Measurements from ENCODE around the gene SUCO.

DNA sequence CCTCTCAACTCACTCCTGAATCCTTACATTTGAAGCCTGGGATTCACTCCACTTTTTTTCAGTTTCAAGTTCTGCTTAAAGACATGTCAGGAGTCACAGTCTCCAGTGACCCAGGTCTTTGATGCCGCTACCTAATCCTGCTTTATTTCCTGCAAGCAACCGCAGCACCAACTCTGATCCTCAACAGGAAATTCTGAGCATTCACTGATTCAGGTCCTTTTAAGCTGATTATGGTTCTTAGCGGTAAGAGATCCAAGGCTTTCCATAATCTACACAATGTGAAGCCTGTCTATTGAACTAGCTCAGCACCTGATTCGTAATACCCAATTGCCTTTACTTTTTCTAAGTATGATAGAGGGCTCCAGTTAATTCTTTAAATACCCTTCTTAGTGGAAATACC, 45.4 kb upstream of the SUCO start:
- TF ChIP-seq, protein P1, sequence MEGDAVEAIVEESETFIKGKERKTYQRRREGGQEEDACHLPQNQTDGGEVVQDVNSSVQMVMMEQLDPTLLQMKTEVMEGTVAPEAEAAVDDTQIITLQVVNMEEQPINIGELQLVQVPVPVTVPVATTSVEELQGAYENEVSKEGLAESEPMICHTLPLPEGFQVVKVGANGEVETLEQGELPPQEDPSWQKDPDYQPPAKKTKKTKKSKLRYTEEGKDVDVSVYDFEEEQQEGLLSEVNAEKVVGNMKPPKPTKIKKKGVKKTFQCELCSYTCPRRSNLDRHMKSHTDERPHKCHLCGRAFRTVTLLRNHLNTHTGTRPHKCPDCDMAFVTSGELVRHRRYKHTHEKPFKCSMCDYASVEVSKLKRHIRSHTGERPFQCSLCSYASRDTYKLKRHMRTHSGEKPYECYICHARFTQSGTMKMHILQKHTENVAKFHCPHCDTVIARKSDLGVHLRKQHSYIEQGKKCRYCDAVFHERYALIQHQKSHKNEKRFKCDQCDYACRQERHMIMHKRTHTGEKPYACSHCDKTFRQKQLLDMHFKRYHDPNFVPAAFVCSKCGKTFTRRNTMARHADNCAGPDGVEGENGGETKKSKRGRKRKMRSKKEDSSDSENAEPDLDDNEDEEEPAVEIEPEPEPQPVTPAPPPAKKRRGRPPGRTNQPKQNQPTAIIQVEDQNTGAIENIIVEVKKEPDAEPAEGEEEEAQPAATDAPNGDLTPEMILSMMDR (conservative IDR thresholded peaks at IDR 0.05 in 1 of 2, IDR thresholded peaks at IDR 0.05 in 1 of 2; ENCODE audit: extremely low read depth in 1 of 2, insufficient read depth in 1 of 2, low read depth in 1 of 2, low read length in 2 of 2) = no peak
- TF ChIP-seq EZH2 (IDR thresholded peaks at IDR 0.05; ENCODE audit: borderline replicate concordance, low read length) = no peak

Data from mammary epithelial cell (primary cell).